Right ventricle myocardium inferior (tissue), 1 donor: ENCODE measurements around the gene CHAF1A. TPM values are rescaled to one million over a fixed set of nuclear protein-coding genes. Genes with fewer than 3 reads are reported as not detected.

Experiments used
- ATAC-seq: fragments of 200-7000 bp; cut with Tn5 transposase; one replicate; pipeline ENCODE4 v1.9.1; 2020; ENCODE audit warnings: mild to moderate bottlenecking, moderate library complexity
- DNase-seq: peaks from one replicate; pipeline ENCODE4 v3.0.0; 2021; ENCODE audit errors: missing footprints
- intact Hi-C: fragments of 100-400 bp; cut with DNase I; formaldehyde crosslinking; loops from one replicate; pipeline ENCODE4 v1.11.0; 2022
- total RNA-seq: library from RNA; stranded (reverse); fragmentation: NEBNext Ultra II Directional; extraction: Animal tissue kit (Norgen Biotek cat#: 25700); gene quantifications from one replicate; pipeline ENCODE4 v1.2.1, GENCODE V29; 2021
- donor health status: DM: no; HTN: yes; CAD: no; lungs with severe emphysema.

Gene CHAF1A
- total RNA-seq, 1 donor from 2014 or later: 5.9 TPM

DNA sequence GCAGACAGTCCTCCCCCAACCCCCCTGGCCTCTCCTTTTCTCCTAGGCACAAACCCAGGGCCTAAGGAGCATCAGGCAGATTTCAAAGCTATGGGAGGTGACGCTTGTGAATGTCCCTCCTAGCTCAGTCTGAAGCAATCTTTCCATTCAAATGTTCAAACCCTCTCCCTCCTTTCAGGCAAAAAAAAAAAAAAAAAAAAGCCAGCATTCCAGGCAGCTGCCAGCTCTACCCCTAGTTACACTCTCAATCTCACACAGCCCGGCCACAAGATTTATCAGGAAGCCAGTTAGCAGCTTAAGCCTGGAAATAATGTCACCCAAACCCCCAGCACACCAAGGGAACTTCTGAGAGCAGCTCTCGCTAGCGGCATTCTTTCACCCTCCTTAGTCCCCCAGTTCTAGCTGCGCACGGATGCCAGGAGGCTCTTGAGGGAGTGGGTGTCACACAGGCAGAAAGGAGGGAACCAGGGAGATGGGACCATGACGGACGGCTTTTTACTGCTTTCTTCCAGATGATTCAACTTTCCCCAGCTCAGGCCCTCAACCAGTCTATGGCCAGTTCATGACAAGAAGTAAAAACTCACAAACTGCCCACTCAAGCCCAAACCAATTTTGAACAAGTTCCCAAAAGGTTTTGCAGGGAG lies 8.4 kb upstream of the CHAF1A start:
- DNase-seq (peak; percentile 6), ATAC-seq (no peak)
- intact Hi-C loops: no loop called here

DNA sequence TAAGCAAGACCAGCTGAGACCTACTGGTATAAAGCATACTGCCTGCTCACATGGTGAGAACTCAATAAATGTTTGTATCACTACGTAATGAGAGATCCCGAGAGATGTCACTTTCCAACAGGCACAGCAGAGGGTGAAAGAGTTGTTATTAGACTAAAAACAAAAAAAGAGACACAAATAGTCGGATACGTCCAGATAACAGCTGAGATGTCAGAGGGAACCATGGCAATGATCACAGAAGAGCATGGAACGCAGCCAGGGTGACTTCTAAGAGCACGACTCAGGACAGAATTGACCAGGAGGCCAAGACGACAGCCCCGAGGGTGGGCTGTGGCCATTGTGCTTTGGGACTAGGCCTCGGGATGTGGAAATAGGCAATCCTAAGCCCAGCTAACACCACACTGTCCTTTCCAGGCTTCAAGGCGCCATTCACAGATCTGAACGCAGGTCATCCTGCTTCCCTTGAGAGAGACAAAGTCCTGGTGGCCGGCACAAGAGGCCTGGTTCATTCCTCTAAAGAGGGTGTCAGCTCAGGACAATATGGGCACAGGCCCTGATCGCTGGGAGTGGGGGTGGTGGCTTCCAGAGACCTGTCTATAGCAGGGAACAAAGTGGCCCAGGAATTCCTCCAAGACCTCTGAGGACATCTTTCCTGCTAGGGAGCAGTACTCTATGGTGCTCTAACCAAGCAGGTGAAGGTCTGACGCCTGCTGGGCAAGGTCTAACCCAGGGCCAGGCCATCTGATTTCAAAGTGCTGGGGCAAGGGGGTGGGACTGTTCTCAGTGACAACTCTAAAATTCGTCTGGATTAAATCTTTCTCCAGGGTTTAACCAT lies 5.3 kb upstream of the CHAF1A start:
- no peak for ATAC-seq
- intact Hi-C loops: no loop called here

DNA sequence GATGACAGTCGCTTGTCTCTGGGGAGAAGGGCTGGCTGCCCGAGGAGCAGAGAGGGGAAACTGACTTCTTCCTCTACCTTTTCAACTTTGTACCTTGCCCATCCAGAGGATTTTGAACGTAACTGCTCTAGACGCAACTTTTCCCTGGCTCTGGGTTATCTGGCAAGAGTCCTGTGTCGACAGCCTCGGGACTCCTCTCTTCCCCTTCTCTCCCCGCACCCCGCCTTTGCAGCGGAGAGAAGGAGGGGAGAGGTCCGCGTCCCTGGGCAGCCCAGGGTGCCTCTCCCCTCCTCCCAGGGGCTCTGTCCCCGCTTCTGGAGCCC lies 2.7 kb upstream of the CHAF1A start:
- DNase-seq: no peak
- peak; percentile 3 for ATAC-seq
- intact Hi-C loops: loop anchor here (1.0 to 5.0 kb wide), 4 partner anchors 25 to 152 kb away; partner anchors contain the start of genes HDGFL2, MPND and YJU2

More for the DNA sequence above, 5.3 kb upstream of the CHAF1A start:
- peak; percentile 53 for DNase-seq

DNA sequence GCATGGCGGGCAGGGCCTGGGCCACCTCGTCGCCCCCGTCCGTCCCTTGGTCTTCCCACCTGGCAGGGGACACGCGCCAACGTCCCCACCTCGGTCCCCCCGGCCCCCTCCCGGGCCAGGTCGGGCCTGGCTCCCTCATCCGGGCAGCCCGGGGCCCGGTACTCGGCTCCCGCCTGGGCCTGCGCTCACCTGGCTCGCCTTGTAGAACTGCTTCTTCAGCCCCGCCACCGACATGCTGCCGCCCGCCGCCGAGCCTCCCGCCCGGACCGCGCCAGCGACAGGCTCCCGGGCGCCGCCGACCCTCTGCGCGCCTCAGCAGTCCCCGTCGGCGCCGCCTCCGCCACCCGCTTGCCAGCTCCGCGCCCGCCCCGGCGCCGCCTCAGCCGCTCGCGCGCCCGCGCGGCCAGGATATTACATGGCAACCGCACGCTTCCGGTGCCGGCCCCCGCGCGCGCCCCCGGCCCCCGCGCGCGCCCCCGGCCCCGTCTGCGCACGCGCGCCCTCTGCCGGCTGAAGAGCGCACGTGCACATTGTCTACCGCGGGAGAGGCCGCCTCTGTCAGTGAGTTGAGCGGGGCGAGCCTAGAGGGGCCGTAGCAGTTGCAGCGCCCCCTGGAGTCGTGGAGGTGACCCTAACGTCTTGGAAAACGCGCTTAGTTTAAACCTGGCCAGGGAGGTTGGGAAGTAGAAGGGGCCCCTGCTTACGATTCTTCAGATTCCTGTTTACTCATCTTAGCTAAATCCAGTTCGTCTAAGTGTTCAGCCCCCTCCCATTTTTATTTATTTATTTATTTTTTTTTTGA lies 2.1 kb upstream of the CHAF1A start, which contains the start of gene SH3GL1:
Gene SH3GL1 (minus strand): TSS at position 413 of the 802 bp plus-strand sequence. CDS start 179 bp downstream, at position 234.
- intact Hi-C loops: loop anchor here (1.0 to 5.0 kb wide), 4 partner anchors 26 to 153 kb away; partner anchors contain the start of genes HDGFL2, MPND and YJU2
- DNase-seq (peak; percentile 94), ATAC-seq (peak; percentile 69)

DNA sequence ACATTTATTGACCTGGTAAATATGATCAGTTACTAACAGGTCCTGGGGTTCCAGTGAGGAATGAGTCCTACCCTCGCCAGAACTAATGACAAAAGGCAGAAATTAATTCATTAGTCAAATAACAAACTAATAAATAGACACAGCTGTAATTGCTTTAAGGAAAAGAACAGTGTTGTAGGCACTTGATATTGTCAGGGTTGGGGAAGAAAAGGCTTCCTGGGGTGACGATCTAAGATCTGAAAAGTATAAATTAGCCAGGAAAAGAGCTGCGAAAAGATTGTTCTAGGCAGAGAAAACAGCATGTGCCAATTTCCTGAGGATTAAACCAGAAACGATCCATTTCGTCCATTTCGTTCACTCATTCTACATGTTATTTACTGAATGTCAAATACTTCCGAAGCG lies 670 bp upstream of the CHAF1A start:
- DNase-seq (no peak), ATAC-seq (no peak)
- intact Hi-C loops: loop anchor here (1.0 to 5.0 kb wide), 4 partner anchors 27 to 73 kb away; partner anchors contain the start of gene HDGFL2

DNA sequence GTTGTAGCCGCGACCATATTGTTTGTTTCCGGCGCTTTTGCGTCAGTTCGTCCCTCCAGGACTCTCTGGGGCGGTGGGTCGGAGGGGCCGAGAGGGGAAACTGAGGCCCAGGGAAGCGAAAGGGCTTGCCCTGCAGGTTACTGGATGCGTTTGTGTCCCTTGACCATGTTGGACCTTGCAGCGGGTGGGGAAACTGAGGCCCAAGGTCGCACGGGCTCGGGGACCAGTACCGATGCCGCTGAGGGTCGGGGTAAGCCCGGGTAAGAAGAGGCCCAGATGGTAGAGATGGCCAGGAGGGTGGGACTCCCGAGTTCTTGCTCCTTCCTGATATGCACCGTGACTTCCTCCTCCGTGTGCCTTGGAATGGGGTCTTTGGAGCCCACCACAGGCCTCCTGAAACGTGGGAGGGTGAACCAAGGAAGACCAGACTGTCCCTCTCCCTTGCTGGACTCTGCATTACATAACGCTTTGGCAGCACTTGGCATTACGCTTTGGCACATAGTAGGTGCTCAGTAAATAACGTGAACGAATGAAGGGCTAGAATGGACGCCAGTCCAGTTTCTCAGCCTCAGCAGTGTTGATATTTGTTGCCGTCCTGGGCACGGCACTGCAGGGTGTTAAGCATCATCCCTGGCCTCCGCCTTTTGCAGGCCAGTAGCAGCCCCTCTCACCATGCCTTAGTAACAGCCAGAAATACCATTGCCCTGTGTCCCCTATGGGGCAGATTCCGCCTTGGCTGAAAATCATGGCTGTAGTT lies 743 bp downstream of the CHAF1A start:
- no peak for DNase-seq
- intact Hi-C loops: loop anchor here (5.0 kb wide), 1 partner anchor 69 kb away; the partner anchor contains the start of gene HDGFL2

DNA sequence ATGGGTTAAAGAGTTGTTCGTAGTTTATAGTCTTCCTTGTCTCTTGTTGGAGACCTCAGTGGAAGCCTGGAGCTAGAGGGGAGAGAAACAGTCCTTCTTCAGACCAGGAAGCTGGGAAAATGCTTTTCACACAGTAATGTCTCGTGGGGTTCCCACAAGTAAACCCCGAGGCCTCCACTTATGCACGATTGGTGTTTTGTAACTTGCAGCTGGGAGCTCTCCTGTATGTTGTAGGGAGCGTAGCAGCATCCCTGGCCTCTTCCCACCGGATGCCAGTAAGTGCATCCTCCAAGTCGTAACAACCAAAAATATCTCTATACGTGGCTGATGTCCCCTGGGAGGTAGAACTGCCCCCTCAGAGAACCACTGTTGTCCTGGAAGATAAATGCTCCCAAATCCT lies 3.5 kb downstream of the CHAF1A start:
- intact Hi-C loops: no loop called here
- DNase-seq (no peak), ATAC-seq (no peak)

More for the DNA sequence above, 743 bp downstream of the CHAF1A start:
- ATAC-seq: no peak

DNA sequence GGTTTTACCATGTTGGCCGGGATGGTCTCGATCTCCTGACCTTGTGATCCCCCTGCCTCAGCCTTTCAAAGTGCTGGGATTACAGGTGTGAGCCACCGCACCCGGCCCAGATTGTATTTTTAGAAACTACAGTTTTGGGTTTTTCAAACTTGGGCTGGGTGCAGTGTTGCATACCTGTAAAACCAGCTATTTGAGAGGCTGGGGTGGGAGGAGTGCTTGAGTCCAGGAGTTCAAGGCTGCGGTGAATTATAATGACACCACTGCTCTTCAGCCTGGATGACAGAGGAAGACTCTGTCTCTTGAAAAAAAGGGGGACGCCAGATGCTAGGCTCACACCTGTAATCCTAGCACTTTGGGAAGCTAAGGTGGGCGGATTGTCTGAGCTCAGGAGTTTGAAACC lies 4.2 kb downstream of the CHAF1A start:
- ATAC-seq: no peak
- DNase-seq: no peak
- intact Hi-C loops: no loop called here

DNA sequence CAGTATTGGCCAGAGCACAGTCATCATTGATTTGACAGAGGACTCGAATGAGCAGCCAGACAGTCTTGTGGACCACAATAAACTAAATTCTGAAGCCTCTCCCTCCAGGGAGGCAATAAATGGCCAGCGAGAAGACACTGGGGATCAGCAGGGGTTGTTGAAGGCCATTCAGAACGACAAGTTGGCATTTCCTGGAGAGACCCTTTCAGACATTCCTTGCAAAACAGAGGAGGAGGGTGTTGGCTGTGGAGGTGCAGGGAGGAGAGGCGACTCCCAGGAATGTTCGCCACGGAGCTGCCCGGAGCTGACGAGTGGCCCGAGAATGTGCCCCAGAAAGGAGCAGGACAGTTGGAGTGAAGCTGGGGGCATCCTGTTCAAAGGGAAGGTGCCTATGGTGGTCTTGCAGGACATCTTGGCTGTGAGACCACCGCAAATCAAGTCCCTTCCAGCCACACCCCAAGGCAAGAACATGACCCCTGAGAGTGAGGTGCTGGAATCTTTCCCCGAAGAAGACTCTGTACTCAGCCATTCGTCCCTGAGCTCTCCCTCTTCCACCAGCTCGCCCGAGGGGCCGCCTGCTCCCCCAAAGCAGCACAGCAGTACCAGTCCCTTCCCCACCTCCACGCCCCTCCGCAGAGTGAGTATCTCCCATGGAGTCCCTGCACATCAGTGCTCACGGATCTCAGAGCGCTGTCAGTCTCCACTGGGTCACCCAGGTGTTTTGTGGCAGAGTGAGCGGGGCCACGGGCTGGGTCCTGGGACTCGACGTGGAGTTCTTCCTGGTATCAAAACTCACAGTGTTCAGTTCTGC lies 6.9 kb downstream of the CHAF1A start:
- intact Hi-C loops: no loop called here
- no peak for ATAC-seq
- DNase-seq: no peak

DNA sequence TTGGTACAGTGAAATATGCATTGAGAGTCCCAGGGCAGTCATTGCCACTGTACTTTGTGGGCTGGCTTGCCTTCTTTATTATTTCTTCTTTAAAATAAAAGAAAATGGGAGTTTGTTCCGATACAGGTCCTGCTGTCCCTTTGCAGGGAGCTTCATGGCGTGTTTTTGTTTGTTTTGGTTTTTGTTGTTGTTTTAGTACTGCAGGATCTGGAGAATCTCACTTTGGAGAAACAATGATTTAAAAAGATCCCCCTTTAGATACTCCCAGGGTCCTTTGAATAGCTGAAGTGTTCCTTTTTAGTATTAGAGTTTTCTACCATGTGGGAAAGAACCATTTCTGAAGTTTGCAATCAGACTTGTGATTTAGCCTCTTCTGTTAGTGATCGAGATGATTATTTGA lies 11.1 kb downstream of the CHAF1A start:
- intact Hi-C loops: no loop called here
- DNase-seq (no peak), ATAC-seq (no peak)

DNA sequence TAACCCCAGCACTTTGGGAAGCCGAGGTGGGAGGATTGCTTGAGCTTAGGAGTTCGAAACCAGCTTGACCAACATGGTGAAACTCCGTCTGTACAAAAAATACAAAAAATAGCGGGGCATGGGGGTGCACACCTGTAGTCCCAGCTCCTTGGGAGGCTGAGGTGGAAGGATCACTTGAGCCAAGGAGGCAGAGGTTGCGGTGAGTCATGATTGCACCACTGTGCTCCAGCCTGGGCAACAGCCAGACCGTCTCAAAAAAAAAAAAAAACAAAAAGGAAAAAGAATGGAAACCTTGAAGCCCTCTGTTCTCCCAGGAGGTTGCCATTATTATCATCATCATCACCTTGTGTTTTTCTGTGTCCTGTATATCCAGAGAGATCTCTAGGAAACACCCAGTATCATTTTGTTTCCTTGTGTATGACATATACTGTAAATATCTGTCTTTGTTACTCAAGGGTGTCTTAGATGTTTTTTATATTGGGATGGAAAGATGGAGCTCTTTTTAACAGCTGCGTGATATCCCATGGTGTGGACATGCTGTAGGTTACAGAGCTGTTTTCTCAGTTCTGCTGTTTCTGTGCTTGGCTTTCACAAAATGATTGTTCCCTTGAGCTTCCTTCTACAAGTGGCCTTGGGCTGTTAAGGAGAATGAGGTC lies 11.8 kb downstream of the CHAF1A start:
- ATAC-seq: peak; percentile 16
- intact Hi-C loops: no loop called here
- no peak for DNase-seq

DNA sequence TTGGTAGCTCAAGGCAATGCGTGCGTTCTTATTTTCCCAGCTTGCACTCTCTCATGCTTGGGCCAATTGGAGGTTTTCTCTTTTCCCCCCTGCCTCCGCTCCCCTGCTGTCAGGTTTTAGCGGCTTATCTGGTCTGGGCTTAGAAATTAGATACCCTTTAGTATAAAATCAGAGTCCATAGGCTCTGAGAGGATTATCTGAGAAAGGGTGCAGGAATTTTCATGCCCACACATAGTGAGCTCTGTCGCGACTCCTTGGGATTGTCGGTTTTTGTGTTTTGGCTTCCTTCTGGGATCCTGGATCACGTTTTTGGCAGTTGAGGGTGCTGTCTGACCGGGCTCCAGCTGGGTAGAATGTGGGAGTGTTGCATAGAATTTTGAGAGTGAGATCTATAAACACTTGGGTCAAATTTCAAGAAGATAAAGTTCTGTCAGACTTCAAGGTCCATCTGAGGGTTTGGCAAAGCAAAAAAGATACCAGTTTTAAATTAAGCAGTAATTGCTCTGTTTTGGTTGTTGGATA lies 12.4 kb downstream of the CHAF1A start:
- no peak for DNase-seq
- intact Hi-C loops: no loop called here
- no peak for ATAC-seq

DNA sequence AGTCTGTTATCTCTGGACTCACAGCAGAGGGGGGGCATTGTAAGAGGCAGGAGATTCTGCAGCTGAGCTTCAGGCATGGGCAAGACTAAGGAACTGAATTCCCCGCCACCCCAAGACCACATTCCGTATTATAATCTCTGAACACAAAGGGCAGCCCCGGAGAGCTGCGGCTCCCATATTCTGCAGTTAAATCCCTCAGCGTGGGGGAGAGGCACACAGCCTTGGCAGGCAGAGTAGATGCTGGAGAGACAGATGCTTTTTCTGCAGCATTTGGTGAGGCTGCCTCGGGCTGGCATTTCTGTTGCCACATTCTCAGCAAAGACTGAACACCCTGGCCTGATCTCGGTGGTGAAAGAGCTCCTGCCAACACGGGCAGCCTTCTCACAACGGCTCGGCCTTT lies 12.9 kb downstream of the CHAF1A start:
- intact Hi-C loops: no loop called here
- no peak for DNase-seq
- ATAC-seq: no peak

DNA sequence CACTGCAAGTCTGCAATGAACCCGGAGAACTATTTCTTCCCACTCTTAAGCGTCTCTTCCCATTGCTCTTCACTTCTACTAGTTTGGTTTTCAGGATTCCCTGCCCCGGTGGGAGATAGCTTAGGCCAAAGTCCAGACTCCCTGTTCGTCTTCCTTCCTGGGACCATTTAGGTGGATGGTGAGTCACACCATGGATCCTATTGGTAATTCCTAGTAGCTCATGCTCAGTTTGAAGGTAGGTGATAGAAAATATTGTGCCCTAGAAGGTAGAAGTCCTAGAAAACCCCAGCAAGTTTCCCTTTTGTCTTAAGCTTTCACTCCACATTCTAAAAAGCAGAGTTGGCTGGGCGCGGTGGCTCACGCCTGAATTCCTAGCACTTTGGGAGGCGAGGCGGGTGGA lies 13.8 kb downstream of the CHAF1A start:
- ATAC-seq (no peak), DNase-seq (no peak)
- intact Hi-C loops: no loop called here

DNA sequence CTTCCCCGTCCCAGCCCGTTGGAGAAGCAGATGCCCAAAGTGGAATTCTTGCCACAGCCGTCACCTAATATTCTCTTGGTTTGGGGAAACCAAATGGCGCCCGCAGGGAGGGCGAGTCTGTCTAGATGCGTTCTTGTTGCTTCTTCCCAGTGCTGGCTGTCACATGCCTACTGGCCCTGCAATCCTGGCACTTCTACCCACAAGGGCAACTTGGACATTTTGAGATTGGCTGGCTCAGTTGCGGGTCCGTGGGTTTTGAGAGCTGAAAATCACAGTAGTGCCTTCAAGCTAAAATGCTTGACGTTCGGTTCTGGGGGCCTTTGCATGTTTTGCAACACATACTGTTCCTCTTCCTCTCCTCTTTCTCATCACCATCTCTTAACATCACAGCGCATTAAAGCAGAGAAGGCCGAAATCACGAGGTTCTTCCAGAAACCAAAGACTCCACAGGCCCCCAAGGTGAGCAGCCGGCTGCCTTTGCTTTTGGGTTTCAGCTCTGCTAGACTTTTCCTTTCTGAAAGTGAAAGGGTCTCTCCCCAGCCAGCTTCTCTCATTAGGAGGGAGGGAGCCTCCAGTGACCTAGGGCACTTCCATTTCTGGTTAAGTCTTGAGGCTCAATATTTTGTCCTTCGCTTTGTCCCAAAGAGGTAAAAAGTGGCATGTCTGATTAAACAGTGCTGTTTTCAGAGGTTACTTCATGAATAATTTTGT lies 21.1 kb downstream of the CHAF1A start:
- DNase-seq (no peak), ATAC-seq (no peak)
- intact Hi-C loops: no loop called here

DNA sequence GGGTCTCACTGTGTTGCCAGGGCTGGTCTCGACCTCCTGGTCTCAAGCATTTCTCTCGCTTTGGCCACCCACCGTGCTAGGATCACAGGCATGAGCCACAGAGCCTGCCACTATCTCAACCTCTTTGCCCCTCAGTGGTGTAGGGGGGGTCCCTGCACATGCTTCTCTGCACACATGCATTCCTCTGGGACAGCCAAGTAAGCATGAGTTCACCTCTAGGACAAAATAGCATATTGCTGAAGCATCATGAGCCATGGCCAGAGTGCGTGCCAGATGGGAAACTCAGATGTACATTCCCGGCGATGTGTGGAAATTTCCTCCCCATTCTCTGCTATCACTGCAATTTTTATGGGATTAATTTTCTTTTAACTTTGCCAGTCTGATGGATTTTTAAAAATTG lies 23.1 kb downstream of the CHAF1A start:
- ATAC-seq (no peak), DNase-seq (no peak)
- intact Hi-C loops: no loop called here
